Adrenal gland (tissue), 5 donors: ENCODE measurements around the gene NDUFA11.

Experiments used
- POLR2A ChIP-seq, 2 donors: fragments of 450-650 bp; IDR thresholded peaks; one replicate each; pipeline ENCODE4 v1.6.1; 2017; ENCODE audit warnings: antibody characterized with exemption in 2 of 2, mild to moderate bottlenecking in 2 of 2, moderate library complexity in 1 of 2
- TF ChIP-seq, protein P1 (sequence below), 6 experiments: fragments of 450-650 bp in 4 of 6; fragments of 200-600 bp in 2 of 6; sonication (generic) in 1 of 6; IDR thresholded peaks; 1 replicate in 5 of 6; 2 replicates in 1 of 6; pipeline versions ENCODE4 v1.5.1 to v1.8.0; 2016 to 2021; ENCODE audit warnings: antibody characterized with exemption in 6 of 6, mild to moderate bottlenecking in 2 of 6, moderate library complexity in 1 of 6
- donor health status: DM: no; HTN: no; CAD: no.

GRCh38 chr19:5891572-5891937 lies 12.0 kb downstream of the NDUFA11 start:
- TF ChIP-seq, protein P1, sequence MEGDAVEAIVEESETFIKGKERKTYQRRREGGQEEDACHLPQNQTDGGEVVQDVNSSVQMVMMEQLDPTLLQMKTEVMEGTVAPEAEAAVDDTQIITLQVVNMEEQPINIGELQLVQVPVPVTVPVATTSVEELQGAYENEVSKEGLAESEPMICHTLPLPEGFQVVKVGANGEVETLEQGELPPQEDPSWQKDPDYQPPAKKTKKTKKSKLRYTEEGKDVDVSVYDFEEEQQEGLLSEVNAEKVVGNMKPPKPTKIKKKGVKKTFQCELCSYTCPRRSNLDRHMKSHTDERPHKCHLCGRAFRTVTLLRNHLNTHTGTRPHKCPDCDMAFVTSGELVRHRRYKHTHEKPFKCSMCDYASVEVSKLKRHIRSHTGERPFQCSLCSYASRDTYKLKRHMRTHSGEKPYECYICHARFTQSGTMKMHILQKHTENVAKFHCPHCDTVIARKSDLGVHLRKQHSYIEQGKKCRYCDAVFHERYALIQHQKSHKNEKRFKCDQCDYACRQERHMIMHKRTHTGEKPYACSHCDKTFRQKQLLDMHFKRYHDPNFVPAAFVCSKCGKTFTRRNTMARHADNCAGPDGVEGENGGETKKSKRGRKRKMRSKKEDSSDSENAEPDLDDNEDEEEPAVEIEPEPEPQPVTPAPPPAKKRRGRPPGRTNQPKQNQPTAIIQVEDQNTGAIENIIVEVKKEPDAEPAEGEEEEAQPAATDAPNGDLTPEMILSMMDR (IDR thresholded peaks at IDR 0.05): no peak
- no peak for TF ChIP-seq POLR2A (IDR thresholded peaks at IDR 0.05)
